Iris pigment epithelial cell (primary cell): ENCODE results near the gene UTP15.

Experiments used
- DNase-seq: peaks from one replicate; pipeline ENCODE4 v3.0.0-alpha.2; 2011; ENCODE audit warnings: low read depth

UTP15 gene

GRCh38 chr5:73565969-73566547 lies 515 bp downstream of the UTP15 start:
- DNase-seq, result no peak

DNA sequence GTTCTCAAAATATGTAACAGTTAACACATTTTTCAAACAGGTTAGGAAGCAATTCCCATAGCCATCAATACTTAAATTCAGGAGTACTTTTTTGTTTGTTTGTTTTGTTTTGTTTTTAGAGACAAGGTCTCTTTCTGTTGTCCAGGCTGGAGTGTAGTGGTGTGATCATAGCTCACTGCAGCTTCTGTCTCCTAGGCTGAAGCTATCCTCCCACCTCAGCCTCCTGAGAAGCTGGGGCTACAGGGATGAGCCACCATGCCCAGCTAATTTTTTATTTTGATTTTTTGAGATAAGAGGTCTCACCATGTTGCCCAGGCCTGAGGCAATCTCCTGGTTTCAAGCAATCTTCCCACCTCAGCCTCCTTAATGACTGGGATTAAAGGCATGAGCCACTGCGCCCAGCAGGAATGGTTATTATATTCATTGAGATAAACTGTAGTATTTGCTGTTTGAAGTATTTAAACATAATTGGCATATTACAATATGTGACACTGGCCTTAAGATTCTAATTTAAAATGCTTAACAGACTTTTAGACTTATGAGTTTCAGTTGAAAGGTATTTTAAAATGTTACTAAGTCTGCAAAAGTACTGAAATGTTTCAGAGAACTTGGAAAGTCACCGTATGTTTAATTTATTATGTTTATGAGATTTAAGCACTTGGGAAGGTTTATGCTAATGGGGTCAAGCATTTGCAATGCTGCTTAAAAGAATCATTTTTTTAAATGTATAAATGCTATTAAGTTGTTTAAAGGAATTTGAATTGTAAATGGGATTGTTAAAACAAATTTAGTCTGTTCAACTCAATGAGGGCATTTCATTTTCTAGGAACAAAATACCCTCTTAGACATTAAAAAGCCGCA lies 17.0 kb downstream of the UTP15 start:
- no peak for DNase-seq

DNA sequence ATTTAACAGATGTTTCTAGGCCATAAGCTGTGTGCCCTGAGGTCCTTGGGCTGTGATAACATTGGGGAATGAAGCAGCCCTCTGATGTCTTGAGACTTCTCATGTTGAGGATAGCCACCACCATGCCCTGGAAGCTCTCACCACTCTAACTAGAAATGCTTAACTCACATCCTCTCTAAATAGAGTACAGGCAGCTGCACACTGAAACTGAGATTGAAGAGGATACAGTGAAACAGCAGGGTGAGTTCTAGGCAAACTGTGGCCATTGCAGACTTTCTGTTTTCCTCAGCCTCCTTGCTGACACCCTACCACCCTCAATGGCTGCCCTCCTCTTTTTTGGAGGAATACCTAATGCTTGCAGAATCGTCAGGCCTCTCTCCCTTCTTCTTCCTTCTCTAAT lies 22.4 kb downstream of the UTP15 start:
- DNase-seq, result no peak

GRCh38 chr5:73591102-73591695 lies 25.7 kb downstream of the UTP15 start:
- DNase-seq, result peak; percentile 91

DNA sequence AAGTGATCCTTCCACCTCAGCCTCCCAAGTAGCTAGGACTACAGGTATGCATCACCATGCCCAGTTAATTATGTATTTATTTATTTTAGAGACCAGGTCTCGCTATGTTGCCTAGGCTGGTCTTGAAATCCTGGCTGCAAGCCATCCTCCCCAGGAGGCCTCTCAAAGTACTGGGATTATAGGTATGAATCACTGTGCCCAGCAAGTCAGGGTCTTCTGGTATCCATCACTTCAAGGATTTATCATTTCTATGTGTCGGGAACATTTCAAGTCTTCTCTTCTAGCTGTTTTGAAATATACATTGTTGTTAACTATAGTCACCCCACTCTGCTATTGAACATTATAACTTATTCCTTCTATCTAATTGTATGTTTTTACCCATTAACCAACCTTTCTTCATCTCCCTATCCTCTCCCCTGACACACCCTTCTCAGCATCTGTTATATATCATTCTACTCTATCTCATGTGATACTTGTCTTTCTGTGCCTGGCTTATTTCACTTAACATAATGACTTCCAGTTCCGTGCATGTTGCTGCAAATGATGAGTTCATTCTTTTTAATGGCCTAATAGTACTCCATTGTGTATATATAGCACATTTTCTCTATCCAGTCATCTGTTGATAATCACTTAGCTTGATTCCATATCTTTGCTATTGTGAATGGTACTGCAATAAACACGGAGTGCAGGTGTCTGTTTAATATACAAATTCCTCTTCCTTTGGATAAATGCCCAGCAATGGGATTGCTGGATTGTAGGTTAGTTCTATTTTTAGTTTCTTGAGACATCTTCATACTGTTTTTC lies 26.4 kb downstream of the UTP15 start:
- DNase-seq, result peak; percentile 76

- DNase-seq, result peak; percentile 50
These were observed 27.0 kb downstream of the UTP15 start for GRCh38 chr5:73592551-73592950.

- DNase-seq, result peak; percentile 37
These were observed 31.3 kb downstream of the UTP15 start for GRCh38 chr5:73596705-73597328.

DNA sequence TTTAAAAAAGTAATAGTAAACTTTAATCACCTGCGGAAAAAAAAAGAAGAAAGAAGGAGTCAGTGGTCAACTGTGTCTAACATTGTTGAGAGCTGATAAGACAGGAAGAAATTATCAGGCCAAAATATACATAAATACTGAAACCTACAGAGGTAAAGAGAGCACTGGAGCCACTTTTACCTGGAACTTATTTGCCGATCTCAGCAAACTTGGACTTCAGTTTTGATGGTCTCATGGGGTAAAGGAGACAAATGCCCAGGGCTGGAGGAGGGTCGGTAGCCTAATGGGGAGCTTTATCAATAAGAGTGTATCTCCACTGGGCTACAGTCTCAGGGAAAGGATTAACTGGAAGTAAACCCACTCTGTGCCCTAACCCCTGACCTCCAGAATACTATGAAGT lies 33.8 kb downstream of the UTP15 start:
- DNase-seq, result no peak

DNA sequence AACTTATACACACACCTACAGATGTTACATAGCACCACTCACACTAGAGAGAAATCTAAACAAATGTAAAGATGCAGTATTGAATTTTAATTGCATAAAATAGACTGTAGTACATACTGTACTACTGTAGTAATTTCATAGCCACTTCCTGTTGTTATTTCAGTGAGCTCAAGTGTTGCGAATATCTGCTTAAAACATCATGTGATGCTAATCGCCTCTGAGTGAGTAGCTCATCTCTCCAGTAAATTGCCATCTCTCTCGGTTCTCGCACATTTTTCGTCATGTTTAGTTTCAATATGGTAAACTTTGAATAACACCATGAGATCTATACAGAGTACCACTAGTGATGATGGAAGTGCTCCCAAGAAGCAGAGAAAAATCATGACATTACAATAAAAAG lies 38.5 kb downstream of the UTP15 start:
- DNase-seq, result peak; percentile 86

DNA sequence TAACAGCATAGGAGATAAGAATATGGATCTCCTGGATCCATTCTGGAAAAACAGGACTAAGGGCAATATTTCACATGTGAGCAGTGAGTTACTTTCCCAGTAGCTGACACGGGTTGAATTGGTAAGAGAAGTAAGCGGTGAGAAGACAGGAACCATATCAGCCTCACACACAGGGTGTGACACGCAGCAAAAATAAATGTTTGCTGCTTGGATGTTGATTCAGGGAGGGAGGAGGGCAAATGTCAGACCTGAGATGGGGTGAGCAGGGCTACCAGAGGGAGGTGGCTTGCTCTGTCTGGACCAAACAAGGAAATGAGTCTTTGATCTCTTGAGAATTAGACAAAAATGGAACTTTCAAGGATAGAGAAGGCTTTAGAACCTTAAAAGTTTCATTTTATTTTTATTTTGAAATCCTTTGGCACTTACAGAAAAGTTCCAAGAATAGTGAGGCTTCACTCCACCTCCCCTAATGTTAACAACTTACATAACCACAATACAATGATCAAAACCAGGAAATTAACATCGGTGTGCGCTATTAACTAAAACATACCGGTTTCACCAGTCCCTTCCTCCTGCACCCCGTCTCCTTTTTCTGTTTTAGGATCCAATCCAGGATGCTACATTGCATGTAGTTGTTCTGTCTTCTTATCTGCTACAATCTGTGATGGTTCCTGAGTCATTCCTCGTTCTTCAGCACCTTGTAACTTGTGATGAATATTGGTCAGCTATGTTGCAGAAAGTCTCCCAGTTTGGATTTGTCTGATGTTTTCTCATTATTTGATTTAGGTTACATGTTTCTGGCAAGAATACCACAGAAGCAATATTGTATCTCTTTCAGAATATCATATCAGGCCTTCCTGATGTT lies 39.9 kb downstream of the UTP15 start:
- peak; percentile 79 for DNase-seq

GRCh38 chr5:73606206-73606753 lies 40.7 kb downstream of the UTP15 start:
- DNase-seq, result peak; percentile 31

DNA sequence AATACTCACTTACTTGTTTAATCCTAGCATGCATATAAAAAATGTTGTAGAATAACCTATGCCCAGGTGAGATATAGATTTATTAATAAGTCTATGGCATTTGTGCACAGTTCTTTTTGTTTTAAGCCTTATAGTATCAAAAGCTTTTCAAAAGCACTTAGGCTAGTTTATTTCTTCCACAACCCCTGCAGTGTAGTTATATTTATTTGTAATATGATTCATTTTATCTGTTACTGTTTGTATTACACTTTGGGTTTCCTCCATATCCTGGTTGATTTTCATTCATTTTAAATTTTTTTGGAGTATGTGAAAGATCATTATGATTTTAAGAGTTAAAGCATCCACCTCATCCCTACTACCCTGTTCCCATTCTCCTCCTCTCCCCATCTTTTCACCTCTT lies 41.7 kb downstream of the UTP15 start:
- no peak for DNase-seq

DNA sequence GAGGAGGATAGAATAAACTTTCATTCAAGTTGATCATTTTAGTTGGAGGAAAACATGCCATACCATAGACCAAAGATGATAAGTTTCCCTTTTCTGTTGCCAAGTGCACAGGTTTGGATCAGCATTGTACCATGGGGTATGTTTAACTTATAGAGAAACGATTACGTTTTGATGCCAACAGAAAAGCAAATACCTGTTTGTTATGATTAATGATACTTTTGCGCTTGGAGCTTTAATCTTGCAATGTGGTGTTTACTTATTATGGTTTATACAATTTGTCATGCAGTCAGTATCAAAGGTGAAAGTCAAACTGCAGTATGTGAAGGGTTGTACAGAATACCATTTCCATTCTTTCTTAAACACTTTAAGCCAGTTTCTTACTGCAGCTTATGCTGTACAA lies 47.3 kb downstream of the UTP15 start:
- DNase-seq, result no peak

DNA sequence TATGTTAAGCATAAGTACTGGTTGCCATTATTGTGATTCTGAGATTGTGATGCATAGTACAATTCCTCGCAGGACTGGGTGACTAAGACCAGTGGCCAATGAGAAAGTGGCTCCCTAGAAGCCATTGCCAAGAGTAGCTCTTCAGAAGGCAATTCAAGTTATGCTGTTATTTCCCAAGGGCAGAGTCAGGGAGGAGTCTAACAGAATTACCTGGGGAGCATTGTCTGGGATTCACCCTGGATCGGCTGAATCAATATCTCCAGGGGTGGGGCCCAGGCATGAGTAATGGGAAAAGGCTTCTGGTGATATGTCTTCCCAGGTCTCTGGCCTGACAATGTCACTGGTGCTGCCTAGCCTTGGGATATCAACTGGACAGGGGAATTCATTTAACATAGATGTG lies 49.5 kb downstream of the UTP15 start:
- DNase-seq, result no peak

DNA sequence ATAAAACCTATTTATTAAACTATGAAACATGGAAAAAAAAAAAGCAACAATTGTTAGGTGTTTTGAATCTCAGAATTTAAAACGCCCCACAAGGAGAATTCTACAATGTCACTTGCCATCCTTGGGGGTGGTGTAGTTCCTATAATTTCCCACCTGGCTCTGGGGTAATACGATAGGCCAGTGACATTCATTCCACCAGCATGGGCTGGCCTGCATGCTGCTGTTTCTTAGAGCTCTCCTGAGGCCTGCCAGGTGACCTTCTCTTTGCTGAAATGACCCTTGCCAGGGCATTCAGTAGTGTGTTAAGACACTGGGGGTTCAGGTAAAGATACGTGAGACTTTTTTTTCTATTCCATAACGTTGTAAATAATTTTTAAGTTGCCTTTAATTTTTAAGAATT lies 50.4 kb downstream of the UTP15 start:
- no peak for DNase-seq

DNA sequence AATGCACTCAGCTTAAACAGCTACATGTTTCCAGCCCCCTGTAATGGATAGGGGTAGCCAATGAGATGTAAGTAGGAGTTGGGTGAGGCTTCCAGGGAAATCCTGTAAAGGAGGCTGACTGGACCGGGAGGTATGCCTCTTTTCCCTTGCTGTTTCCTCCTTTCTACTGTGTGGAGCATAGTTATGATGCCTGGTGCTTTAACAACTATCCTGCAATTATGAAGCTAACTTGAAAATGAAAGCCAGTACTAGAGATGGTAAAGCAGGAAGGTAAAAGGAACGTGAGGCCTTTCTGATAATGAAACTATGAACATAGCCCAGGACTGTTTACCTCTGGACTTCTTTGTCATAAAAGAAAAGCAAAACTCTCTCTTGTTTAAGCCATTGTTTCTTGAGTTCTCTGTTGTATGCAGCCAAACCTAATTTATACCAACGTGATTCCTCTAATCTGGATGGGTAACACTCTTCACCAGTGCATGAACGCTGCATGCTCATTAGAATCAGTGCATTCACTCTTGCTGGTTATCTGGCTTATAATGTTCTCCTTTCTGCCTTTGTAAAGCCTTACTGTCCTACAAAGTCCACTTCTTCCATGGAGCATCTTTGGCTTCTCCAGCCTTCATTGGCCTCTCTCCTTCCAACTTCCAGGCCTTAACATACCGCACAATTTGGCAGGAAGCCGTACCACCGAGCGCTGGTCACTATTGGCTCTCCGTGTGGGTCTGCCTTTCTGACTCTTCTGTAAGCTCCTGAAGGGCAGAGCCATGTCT lies 52.2 kb downstream of the UTP15 start:
- DNase-seq, result peak; percentile 40

- DNase-seq, result no peak
These were observed 54.2 kb downstream of the UTP15 start for GRCh38 chr5:73619606-73620333.

GRCh38 chr5:73620334-73620687 lies 54.8 kb downstream of the UTP15 start:
- no peak for DNase-seq

DNA sequence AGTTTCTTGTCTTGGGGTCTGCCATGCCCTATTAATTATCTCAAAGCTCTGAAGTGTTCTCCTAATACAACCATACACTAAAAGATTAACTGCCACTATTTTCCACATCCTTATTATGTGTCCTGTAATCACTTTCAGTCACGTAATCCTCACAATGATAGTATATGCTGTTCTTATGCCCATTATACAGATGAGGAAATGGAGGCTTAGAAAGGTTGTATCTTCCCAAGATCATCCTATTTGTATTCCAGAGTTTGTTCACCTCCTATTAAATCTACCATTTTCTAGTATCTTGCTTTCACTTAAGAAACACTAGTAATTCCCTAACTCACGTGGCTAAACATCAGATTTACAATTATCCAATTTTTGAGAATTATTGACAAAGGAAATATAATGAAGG lies 57.5 kb downstream of the UTP15 start:
- no peak for DNase-seq
